ENCODE data around the gene RABGAP1L. TPM values are rescaled to one million over a fixed set of nuclear protein-coding genes. Genes with fewer than 3 reads are reported as not detected.
"Not testable (repeated sequence)": the region's sequence is repeated elsewhere in the genome, so short reads cannot be mapped to it uniquely, and the experiment has no call there.

The RABGAP1L gene
- polyA plus RNA-seq, 4 donors, result 21.6 to 29.8 (median 29.6) TPM

DNA sequence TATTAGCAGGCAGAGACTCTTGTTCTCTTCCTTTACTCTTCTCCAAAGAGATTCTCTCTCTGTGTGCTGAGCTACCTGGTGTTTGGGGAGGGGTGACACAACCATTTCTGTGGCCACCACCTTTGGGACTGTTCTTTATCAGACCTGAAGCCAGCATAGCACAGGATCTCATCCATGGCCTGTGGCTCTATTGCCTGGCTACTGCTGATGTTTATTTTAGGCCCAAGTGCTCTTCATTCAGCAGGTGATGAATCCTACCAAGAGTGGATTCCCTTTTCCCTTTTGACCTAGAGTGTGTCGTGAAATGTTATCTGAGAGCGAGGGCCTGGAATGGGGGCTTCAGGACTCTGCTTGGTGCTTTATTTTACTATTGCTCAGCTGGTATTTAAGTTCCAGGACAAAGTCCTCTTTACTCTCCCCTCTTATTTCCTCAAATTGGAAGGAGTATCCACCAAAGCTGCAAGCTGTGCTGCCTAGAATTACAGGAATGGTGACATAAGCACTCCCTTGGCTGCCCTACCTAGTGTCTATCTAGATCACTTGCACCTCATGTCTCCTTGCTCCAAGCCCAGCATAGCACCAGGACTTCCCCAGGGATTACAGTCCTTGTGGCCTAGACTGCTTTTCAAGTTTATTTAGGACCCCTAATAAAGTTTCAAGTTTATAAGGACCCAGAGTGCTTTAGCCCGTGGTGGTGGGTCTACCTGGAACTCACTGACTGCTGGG lies 193.7 kb downstream of the RABGAP1L start:
- DNase-seq (ENCODE audit: low read depth in 4 of 4, low spot score in 3 of 4), result no peak

DNA sequence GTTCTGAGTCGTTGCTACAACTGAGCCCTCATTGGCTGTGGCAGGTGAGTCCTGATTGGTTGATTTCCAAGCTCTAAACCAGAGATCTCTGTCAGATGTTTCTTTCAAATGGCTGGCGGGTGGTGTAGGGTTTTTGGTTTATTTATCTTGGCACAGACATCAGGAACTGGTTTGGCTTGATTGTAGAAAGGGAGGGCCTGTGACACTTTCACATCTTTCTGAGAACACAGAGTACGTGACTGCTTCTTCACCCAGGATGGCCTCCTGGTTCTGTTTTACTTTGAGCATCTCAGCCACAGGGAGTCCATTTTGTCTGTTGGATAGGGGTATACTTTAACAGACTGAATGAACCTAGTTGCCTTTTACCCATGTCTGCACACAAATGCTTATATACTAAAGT lies 199.0 kb downstream of the RABGAP1L start:
- no peak for DNase-seq (ENCODE audit: low read depth in 4 of 4, low spot score in 3 of 4)

DNA sequence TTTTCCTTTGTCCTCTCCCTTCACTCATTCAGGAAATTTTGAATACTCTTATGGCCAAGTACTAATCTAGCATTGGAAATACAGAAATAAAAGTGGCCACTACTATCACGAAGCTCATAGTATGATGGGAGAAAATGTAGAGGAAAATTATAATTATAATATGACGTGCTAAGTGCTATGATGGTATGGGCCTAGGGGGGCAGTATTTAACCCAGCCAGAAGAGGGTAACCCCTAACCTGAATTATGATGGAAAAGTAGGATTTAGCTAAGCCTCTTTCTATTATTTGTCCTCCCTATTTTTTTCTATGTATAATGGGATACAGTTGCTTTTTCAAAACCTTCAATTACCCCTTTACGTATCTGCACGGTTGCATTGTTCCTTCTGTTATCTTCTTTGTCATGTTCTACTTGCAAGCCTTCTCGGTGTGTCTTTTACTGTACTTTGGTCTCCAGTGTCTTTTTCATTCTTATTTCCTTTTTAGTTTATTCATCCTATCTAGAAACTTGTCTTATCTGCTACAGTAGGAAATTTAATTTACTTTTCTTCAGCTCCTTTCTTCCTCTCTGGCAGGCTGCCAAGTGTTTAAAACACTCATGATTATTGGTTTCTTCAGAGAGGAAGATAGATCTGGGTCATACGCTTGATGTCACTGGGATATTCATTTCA lies 199.6 kb downstream of the RABGAP1L start:
- no peak for DNase-seq (ENCODE audit: low read depth in 4 of 4, low spot score in 3 of 4)

DNA sequence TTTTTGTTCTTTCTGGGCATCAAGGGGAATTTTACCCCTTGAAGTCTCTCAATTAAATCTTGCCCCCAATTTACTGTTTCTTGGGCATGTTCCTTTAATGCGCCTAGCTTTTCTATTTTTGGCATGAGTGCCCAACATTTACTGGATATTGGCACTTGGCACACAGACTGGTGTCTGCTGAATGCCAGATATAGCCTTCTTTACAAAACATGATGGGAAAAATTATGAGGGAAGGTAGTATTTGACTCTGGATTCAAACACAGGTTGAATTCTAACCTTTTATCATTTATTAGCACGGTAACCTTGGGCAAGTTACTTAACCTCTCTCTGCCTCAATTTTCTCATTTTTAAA lies 200.1 kb downstream of the RABGAP1L start:
- DNase-seq (ENCODE audit: low read depth in 4 of 4, low spot score in 3 of 4), result no peak

DNA sequence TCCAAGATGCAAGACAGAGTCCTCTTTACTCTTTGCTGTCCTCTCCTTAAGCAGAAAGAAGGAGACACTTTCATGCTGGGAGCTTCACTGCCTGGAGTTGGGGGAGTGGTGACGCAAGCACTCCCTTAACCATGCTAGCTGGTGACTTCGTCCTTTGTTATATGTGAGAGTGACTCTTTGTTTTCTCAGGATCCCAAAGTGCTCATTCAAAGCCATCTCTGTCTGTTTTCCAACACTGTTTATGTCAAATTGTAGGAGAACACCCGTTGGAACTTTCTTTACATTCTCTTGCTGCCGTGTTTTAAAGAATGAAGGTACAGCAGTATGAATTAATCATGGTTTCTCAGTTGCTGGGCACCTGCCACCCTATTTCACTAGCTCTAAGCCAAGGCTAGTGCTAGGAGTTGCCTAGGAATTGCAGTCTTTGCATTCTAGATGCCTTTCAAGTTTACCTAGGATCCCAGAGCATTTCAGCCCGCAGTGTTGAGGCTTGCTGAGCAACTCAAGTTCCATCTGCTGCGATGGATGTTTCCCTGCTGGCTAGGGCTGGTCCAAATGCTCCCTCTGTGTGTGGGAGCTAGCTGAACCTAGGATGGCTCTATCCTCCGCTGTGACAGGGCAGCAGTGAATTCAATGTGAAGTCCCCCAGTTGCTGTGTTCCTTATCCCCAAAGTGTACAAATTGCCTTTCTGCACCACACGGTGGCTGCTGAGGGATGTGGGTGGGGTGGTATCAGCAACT lies 205.8 kb downstream of the RABGAP1L start:
- DNase-seq (ENCODE audit: low read depth in 4 of 4, low spot score in 3 of 4), result no peak

DNA sequence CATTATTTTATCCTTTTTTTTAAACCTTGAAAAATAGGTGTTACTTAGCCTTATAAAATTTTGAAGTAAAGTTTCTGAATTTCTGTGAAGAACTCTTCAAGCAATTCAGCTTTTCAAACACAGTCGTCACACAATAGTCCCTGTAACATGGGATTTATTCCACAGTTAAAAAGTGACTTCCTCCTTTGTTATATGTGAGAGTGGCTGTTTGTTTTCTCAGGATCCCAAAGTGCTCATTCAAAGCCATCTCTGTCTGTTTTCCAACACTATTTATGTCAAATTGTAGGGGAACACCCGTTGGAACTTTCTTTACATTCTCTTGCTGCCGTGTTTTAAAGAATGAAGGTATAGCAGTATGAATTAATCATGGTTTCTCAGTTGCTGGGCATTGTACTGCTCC lies 207.6 kb downstream of the RABGAP1L start:
- no peak for DNase-seq (ENCODE audit: low read depth in 4 of 4, low spot score in 3 of 4)

DNA sequence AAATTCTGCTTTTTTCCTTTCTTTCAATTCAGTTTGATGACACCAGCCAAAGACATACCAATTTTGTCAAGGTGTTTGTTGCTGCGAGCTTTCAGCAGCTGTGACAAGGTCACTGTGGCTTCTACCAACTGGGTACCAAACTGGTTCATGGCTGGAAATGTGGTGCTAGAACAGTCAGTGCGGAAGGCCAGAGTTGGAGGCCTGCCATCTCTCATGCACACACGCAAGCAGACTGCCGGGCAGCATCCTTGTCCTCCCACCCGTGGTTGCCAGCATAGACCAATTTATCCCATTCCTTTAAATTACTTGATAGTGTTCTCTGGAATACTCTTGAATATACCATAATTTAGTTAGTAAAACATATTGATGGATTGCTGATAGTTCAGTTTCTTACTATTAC lies 208.6 kb downstream of the RABGAP1L start:
- no peak for DNase-seq (ENCODE audit: low read depth in 4 of 4, low spot score in 3 of 4)

DNA sequence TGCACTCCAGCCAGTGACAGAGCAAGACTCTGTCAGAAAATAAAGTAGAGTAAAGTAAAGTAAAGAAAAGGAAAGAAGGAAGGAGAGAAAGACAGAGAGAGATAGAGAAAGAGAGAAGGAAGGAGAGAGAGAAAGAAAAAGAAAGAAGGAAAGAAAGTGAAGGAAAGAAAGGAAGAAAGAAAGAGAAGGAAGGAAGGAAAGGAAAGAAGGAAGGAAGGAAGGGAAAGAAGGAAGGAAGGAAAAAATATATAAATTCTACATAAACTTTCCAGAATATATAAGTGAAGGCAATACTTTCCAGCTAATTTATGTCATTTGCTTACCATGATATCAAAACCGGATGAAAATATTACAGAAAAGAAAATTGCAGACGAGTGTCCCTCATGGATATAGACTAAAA lies 216.7 kb downstream of the RABGAP1L start:
- no peak for DNase-seq (ENCODE audit: low read depth in 4 of 4, low spot score in 3 of 4)

DNA sequence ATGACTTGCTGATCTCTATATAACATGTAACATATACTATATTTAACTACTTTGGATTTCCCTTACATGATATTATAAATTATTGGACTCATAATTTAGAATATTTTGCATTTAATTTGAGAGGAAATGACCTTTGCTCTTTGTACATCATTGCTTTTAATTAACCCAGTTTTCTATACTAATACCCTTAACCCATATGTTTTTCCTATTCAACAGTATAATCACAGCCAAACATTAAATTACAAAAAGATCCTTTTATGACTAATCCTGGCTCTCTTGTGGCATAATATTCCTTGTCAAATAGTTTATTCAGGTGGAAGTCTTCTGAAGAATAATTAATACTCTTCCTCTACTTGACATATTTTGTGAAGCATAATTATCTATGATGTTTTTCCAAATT lies 232.4 kb downstream of the RABGAP1L start:
- DNase-seq (ENCODE audit: low read depth in 4 of 4, low spot score in 3 of 4), result peak in 2 of 4 donors; percentile 36 to 48

DNA sequence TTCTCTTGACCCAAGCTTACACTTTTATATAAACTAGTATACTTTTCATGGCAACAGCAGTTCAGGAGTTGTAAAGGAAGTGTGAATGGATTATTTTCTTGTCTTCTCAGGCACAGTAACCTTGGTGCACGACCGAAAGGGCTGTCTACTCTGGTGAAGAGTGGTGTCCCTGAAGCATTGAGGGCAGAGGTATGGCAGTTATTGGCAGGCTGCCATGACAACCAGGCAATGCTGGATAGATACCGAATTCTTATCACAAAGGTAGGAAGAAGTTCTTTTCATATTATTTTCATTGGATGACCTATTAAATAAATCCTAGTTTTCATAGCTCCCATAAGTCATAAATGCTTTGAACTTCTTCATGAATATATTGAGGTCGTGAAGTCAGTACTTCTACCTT lies 234.6 kb downstream of the RABGAP1L start:
- DNase-seq (ENCODE audit: low read depth in 4 of 4, low spot score in 3 of 4), result no peak

DNA sequence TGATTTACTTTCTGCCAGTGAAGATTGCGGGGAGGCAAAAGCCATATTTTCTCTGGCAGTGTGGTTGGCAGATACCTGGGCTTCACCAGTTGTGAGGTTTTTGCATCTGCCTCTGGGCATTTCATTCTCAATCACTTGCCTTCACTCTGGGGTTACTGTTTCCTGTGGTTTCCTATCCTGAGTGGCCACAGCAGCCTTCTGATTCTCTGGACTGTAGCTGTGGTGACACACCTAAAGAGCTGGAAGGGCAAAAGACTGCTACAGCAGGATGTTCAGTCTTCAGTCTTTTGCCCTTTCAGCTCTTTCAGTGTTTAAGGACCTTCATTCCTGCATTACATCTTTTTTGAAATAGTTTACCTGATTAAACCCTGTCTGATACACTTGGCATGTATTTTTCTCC lies 237.9 kb downstream of the RABGAP1L start:
- no peak for DNase-seq (ENCODE audit: low read depth in 4 of 4, low spot score in 3 of 4)

DNA sequence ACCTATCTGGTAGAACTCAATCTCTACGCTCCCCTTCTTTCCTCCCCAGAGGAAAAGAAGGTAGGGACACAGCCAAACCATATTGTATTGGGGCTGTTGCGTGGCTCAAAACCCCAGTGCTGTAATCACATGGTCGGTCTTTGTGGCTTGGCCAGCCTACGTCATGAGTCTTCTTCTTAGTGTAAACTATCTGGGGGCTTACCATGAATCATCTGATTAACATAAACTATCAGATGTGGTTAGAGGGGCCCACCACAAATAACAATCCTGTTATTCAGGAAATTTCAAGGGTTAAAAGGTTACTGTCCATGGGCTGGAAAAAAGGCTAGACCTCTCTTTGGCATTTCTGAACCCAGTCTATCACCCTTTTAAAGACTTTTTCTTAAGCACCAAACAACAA lies 238.9 kb downstream of the RABGAP1L start:
- DNase-seq (ENCODE audit: low read depth in 4 of 4, low spot score in 3 of 4), result no peak

DNA sequence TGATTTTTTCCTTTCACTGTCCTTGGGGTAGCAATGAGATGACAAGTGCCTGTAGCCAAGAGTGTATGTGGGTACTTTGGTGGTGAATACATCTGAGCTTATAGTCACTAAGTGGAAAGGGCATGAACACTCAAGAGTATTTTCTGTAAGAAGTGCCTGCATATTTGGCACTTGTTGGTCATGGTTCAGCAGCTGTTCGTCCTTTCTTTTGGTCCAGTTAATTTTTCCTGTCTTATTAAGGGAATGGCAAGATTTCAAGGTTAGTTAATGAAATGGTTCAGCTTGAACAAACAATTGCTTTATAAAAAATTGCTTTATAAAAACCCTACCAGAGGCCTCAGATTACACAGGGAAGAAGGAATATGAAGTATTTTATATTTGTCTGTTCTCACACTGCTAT lies 239.9 kb downstream of the RABGAP1L start:
- DNase-seq (ENCODE audit: low read depth in 4 of 4, low spot score in 3 of 4), result no peak

DNA sequence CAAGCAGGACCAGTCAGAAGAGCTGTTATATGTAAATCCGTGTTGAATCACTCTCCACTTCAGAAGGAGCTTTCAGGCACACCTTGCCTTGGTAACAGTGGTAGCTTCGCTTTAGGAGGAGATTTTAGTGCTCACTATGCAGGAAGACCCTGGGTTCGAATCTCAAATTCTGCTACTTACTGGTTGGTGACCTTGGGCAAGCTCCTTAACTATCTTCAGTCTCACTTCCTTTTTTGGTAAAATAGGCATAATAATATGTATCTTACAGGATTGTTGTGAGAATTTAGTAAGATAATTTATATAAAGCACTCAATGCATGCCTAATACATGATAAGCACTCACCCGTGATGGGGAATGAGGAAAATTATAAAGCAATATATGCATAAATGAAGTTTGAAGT lies 241.8 kb downstream of the RABGAP1L start:
- no peak for DNase-seq (ENCODE audit: low read depth in 4 of 4, low spot score in 3 of 4)

DNA sequence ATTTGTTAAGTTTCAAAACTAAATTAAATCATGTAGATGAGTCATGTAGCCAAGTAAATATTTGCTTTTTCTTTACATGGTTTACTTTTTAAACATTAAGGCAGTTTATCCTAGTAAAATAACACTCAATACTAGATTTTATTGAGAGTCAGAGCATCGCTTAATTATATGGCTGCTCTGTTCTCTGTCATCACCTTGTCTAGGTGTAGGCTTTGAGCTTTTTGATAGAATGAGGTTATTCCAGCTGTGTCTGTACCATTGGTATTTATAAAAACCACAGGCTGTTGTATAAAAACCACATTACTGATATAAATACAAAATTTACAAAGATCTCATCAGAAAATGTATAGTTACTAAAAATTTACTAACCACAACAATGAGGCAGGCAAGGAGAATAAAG lies 245.9 kb downstream of the RABGAP1L start:
- DNase-seq (ENCODE audit: low read depth in 4 of 4, low spot score in 3 of 4), result no peak

DNA sequence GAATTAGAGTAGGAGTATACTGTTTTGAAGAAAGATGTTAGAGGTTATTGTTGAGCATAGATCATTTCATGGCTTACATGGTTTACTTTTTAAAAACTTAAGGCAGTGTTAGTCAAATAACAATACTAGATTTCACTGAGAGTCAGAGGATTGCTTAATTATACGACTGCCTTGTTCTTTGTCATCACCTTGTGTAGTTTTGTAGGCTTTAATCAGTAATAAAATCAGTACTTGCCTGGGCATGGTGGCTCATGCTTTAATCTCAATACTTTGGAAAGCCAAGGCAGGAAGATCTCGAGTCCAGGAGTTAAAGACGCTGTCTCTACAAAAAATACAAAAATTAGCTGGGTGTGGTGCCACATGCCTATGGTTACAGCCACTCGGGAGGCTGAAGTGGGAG lies 247.1 kb downstream of the RABGAP1L start:
- DNase-seq (ENCODE audit: low read depth in 4 of 4, low spot score in 3 of 4), result no peak

DNA sequence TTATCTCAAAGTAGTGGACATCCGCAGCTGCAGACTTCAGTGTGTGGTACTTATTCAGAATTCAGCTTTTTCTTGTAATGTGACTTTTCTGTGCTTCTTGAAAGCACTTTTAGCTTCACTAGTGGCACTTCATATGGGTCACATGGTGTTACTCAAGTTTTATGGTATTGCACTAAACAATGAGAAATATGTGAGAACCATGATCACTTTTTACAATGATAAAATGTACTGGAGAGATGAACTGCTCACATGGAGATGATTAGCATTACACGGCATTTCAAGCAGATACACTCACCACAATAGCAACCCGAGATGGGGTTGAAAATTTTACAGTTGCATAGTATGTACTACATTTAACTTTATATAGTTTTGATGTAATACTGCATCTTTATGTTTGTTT lies 248.3 kb downstream of the RABGAP1L start:
- no peak for DNase-seq (ENCODE audit: low read depth in 4 of 4, low spot score in 3 of 4)

DNA sequence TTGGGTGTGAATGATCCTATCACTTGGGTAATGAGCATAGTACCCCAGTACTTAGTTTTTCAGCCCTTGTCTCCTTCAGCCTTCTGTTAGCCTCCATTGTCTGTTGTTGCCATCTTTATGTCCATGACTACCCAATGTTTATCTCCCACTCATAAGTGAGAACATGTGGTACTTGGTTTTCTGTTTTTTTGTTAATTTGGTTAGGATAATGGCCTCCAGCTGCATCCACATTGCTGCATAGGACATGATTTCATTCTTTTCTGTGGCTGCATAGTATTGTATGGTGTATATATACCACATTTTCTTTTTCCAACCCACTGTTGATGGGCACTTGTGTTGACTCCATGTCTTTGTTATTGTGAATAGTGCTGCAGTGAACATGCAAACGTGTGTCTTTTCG lies 248.8 kb downstream of the RABGAP1L start:
- DNase-seq (ENCODE audit: low read depth in 4 of 4, low spot score in 3 of 4), result no peak

DNA sequence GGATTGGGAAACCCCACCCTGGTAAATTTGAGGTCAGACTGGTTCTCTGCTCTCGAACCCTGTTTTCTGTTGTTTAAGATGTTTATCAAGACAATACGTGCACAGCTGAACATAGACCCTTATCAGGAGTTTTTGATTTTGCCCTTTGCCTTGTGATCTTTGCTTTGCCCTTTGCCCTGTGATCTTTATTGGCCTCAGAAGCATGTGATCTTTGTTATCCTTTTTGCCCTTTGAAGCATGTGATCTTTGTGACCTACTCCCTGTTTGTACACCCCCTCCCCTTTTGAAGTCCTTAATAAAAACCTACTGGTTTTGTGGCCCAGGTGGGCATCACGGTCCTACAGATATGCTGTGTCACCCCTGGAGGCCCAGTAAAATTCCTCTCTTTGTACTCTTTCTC lies 250.5 kb downstream of the RABGAP1L start:
- DNase-seq (ENCODE audit: low read depth in 4 of 4, low spot score in 3 of 4), result not testable (repeated sequence)

DNA sequence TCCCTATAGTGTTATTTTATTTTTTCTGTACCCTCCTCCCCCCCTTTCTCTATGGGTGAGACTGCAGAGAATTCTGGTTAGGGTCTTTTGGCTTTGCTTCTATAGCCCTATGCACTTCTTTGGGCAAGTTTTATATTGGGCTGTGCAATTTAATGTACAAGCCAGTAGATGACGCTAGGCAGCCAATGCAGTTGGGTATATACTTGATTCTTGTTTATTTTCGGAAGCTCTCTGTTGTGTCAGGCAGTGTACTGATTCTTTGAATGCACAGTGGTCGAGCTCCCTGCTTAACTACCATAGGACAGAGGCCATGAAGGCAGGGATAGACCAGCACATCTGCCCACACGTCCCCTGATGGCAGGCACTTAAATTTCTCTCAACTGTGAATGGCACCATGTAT lies 254.3 kb downstream of the RABGAP1L start:
- DNase-seq (ENCODE audit: low read depth in 4 of 4, low spot score in 3 of 4), result no peak

DNA sequence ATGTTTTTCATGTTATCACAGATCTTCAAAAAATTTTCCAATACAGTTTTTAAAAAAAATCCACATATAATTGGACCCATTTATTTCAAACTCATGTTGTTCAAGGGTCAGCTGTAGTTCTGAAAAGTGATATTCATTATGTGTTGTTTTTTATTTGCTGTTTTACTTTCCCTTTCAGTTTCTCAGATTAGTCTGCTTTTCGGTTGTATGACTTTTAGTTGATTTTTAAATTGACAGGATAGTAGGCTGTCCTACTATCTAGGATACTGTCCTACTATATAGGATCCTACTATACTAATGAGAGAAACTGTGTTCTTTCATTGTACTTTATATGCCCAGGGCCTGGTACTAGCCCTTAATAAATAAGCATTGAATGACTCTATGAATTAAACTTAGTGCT lies 254.9 kb downstream of the RABGAP1L start:
- no peak for DNase-seq (ENCODE audit: low read depth in 4 of 4, low spot score in 3 of 4)

DNA sequence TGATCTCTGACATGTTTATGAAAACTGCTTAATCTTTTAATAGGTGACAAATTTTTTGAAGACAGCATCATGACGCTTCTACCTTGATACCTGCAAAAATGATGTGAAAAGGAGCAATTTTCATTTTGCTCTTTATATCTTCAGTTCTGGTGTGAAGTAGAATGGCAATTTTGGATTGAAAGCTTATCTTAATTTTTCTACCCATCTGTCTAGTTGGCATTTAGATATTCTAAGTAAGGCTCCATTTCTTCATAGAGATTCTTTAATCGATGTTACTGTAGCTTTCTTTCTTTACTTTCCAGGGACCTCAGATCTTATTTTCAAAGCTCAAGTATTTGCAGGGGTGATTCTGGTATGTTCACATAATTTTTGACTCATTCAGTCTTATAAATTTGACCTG lies 256.2 kb downstream of the RABGAP1L start:
- no peak for DNase-seq (ENCODE audit: low read depth in 4 of 4, low spot score in 3 of 4)
